Measurements from ENCODE around the gene SERINC5.
"Not testable (repeated sequence)": the region's sequence is repeated elsewhere in the genome, so short reads cannot be mapped to it uniquely, and the experiment has no call there.

SERINC5 gene

GRCh38 chr5:80185095-80185494, 70.8 kb downstream of the SERINC5 start:
- TF ChIP-seq CTCF (conservative IDR thresholded peaks at IDR 0.05; ENCODE audit: low read depth, low read length), result no peak

GRCh38 chr5:80184235-80185023, 71.4 kb downstream of the SERINC5 start:
- TF ChIP-seq CTCF (conservative IDR thresholded peaks at IDR 0.05; ENCODE audit: low read depth, low read length), result no peak
- no peak overlapping the region for H3K4me3 ChIP-seq (ENCODE audit: low read length)
- no peak for DNase-seq (ENCODE audit: low read depth)

More at GRCh38 chr5:80185095-80185494, 70.8 kb downstream of the SERINC5 start:
- no peak overlapping the region for H3K4me3 ChIP-seq (ENCODE audit: low read length)
- DNase-seq (ENCODE audit: low read depth), result no peak

GRCh38 chr5:80183728-80184234, 72.1 kb downstream of the SERINC5 start:
- DNase-seq (ENCODE audit: low read depth); H3K4me3 ChIP-seq (ENCODE audit: low read length): not testable (repeated sequence)

- DNase-seq (ENCODE audit: low read depth), result no peak
Observed at GRCh38 chr5:80182809-80183580, 72.9 kb downstream of the SERINC5 start.

GRCh38 chr5:80181618-80182211, 74.1 kb downstream of the SERINC5 start:
- TF ChIP-seq CTCF (conservative IDR thresholded peaks at IDR 0.05; ENCODE audit: low read depth, low read length), result no peak
- H3K4me3 ChIP-seq (ENCODE audit: low read length), result no peak overlapping the region
- peak; percentile 66 for DNase-seq (ENCODE audit: low read depth)

More at GRCh38 chr5:80182809-80183580, 72.9 kb downstream of the SERINC5 start:
- TF ChIP-seq CTCF (conservative IDR thresholded peaks at IDR 0.05; ENCODE audit: low read depth, low read length), result no peak
- no peak overlapping the region for H3K4me3 ChIP-seq (ENCODE audit: low read length)

- DNase-seq (ENCODE audit: low read depth), result no peak
- no peak for TF ChIP-seq CTCF (conservative IDR thresholded peaks at IDR 0.05; ENCODE audit: low read depth, low read length)
- no peak overlapping the region for H3K4me3 ChIP-seq (ENCODE audit: low read length)
Observed at GRCh38 chr5:80177236-80177635, 78.6 kb downstream of the SERINC5 start.

- H3K4me3 ChIP-seq (ENCODE audit: low read length), result no peak overlapping the region
- DNase-seq (ENCODE audit: low read depth), result no peak
- no peak for TF ChIP-seq CTCF (conservative IDR thresholded peaks at IDR 0.05; ENCODE audit: low read depth, low read length)
Observed at GRCh38 chr5:80175337-80175736, 80.5 kb downstream of the SERINC5 start.

All from retinal pigment epithelial cell (primary cell).